Activated effector memory CD4-positive, alpha-beta T cell treated with anti-CD3 and anti-CD28 coated beads, Interleukin-2, amount 50 U/mL, for 16 hours (primary cell): ENCODE data around the gene CARNS1.
A peak's percentile ranks its signal among the peaks of the same experiment; 100 is the strongest.

Source experiments
- DNase-seq: peaks from one replicate; pipeline ENCODE4 v3.0.0-alpha.2; 2020

CARNS1 gene

GRCh38 chr11:67429722-67430121 lies 14.2 kb downstream of the CARNS1 start:
- DNase-seq: no peak

GRCh38 chr11:67431346-67432249 lies 16.1 kb downstream of the CARNS1 start:
- no peak for DNase-seq

- DNase-seq: no peak
Measured at GRCh38 chr11:67432655-67433349, 17.3 kb downstream of the CARNS1 start.

GRCh38 chr11:67433536-67434394 lies 18.3 kb downstream of the CARNS1 start:
- DNase-seq: no peak

- DNase-seq: peak; percentile 73
Measured at GRCh38 chr11:67434395-67434881, 19.0 kb downstream of the CARNS1 start.

GRCh38 chr11:67435031-67435726 lies 19.7 kb downstream of the CARNS1 start:
- peak; percentile 75 for DNase-seq

- no peak for DNase-seq
Measured at GRCh38 chr11:67435727-67436458, 20.4 kb downstream of the CARNS1 start.

GRCh38 chr11:67436459-67437081 lies 21.1 kb downstream of the CARNS1 start:
- DNase-seq: peak; percentile 87

GRCh38 chr11:67437082-67437808 lies 21.8 kb downstream of the CARNS1 start, which contains the start of gene PTPRCAP:
Gene PTPRCAP (minus strand): TSS chr11:67437682. CDS start chr11:67437619, 63 bp downstream.
- DNase-seq: peak; percentile 91

GRCh38 chr11:67437809-67438157 lies 22.3 kb downstream of the CARNS1 start:
- DNase-seq: no peak

GRCh38 chr11:67438158-67438902 lies 22.9 kb downstream of the CARNS1 start:
- DNase-seq: peak; percentile 92

GRCh38 chr11:67439321-67440228 lies 24.1 kb downstream of the CARNS1 start:
- DNase-seq: peak; percentile 77

- peak; percentile 71 for DNase-seq
Measured at GRCh38 chr11:67440229-67441097, 25.0 kb downstream of the CARNS1 start.

GRCh38 chr11:67441098-67441563 lies 25.7 kb downstream of the CARNS1 start:
- DNase-seq: no peak

GRCh38 chr11:67441731-67442351 lies 26.4 kb downstream of the CARNS1 start:
- no peak for DNase-seq

- no peak for DNase-seq
Measured at GRCh38 chr11:67442504-67443404, 27.3 kb downstream of the CARNS1 start.
